ENCODE measurements around the gene CPN1. TPM values are rescaled to one million over a fixed set of nuclear protein-coding genes. Genes with fewer than 3 reads are reported as not detected.

CPN1 gene
- total RNA-seq, 1 experiment from 2014 or later, result not detected

GRCh38 chr10:99994801-99995200 is 86.9 kb downstream of the CPN1 start:
- no peaks in the 10 kb centered on the region for H3K4me1 ChIP-seq (ENCODE audit: insufficient read depth, low read length)
- no peak overlapping the region for H3K18ac ChIP-seq (ENCODE audit: insufficient read length, low read depth, low read length)
- no peak overlapping the region for H2BK5ac ChIP-seq (ENCODE audit: insufficient read length, low read length)
- H4K91ac ChIP-seq (ENCODE audit: insufficient read length, low read depth, low read length), result no peak overlapping the region
- H3K14ac ChIP-seq (ENCODE audit: insufficient read depth, low read length), result no peak overlapping the region
- no peak overlapping the region for H3K56ac ChIP-seq (ENCODE audit: insufficient read length, low read depth, low read length)
- no peak overlapping the region for H2AFZ ChIP-seq (ENCODE audit: low read length)
- no peaks in the 10 kb centered on the region for H3K9me3 Mint-ChIP-seq
- no peaks in the 10 kb centered on the region for H3K27me3 ChIP-seq (ENCODE audit: insufficient read depth, low read length)
- H2BK12ac ChIP-seq (ENCODE audit: insufficient read length, low read depth, low read length), result no peak overlapping the region
- H3K23me2 ChIP-seq (ENCODE audit: insufficient read length, low read depth, low read length, poor library complexity, severe bottlenecking), result no peaks in the 10 kb centered on the region
- H3K4me3 Mint-ChIP-seq, result no peak overlapping the region
- no peak overlapping the region for H2AK5ac ChIP-seq (ENCODE audit: insufficient read length, low read length)
- no peak overlapping the region for H3K9ac ChIP-seq (ENCODE audit: extremely low read depth, insufficient read length, low read length)
- no peak overlapping the region for H3K27ac Mint-ChIP-seq
- no peak overlapping the region for H2BK20ac ChIP-seq (ENCODE audit: low read depth, low read length, poor library complexity, severe bottlenecking)
- H3T11ph ChIP-seq (ENCODE audit: low read length), result no peak overlapping the region
- H3K27ac ChIP-seq (ENCODE audit: insufficient read length, low read depth, low read length), result no peak overlapping the region
- no peak overlapping the region for H3K4me2 ChIP-seq (ENCODE audit: insufficient read depth, insufficient read length, low read length)
- no peak for DNase-seq
- no peaks in the 10 kb centered on the region; a peak in 1 of 7 replicates for H3K36me3 Mint-ChIP-seq (ENCODE audit: insufficient read depth in 1 of 3, low read depth in 3 of 3)
- H2BK15ac ChIP-seq (ENCODE audit: low read depth, low read length), result no peak overlapping the region
- H3K4me1 Mint-ChIP-seq, result peaks cover 10 to 13% of the 10 kb centered on the region in 2 experiments
- H3K79me1 ChIP-seq (ENCODE audit: insufficient read depth, low read depth, low read length, poor library complexity, severe bottlenecking), result peaks cover 3% of the 10 kb centered on the region
- no peaks in the 10 kb centered on the region for H3K79me2 ChIP-seq (ENCODE audit: insufficient read depth, low read length)
- no peak overlapping the region for H3K4ac ChIP-seq (ENCODE audit: low read depth, low read length)
- no CpG with 5 or more reads among the region's 5 CpGs for WGBS (ENCODE audit: extremely low coverage, insufficient read length, low lambda C conversion rate)
- no peak overlapping the region for H4K8ac ChIP-seq (replicated peaks; ENCODE audit: insufficient read length, low read depth, low read length)
- H3K27me3 Mint-ChIP-seq (ENCODE audit: low read depth), result no peaks in the 10 kb centered on the region
- H3K9me3 ChIP-seq (ENCODE audit: control insufficient read depth, low read depth, low read length), result no peaks in the 10 kb centered on the region
- H4K5ac ChIP-seq (ENCODE audit: insufficient read length, low read depth, low read length), result no peak overlapping the region
- no peak overlapping the region for H2BK120ac ChIP-seq (ENCODE audit: low read depth, low read length, poor library complexity, severe bottlenecking)
- TF ChIP-seq CTCF (conservative IDR thresholded peaks at IDR 0.05), result no peak
- H3K23ac ChIP-seq (ENCODE audit: insufficient read length, low read depth, low read length), result no peak overlapping the region
- H4K20me1 ChIP-seq (ENCODE audit: control insufficient read depth, insufficient read depth, insufficient read length), result no peaks in the 10 kb centered on the region
